Activated CD4-positive, alpha-beta memory T cell treated with anti-CD3 and anti-CD28 coated beads, Interleukin-2, amount 10 ng/mL, durations not matched to agents 7 days and 5 days (primary cell): ENCODE measurements around the gene TDG. TPM values are rescaled to one million over a fixed set of nuclear protein-coding genes. Genes with fewer than 3 reads are reported as not detected.

ENCODE experiments used
- CTCF ChIA-PET: fragments of 350-600 bp; sonication (Branson Sonifier 250); formaldehyde crosslinking; loops from one replicate; lab custom pipeline; 2021; ENCODE audit warnings: antibody characterized with exemption, inconsistent platforms; lab: Charles Lee
- POLR2A ChIA-PET: fragments of 350-600 bp; sonication (Branson Sonifier 250); formaldehyde crosslinking; loops from one replicate; lab custom pipeline; 2021; ENCODE audit warnings: antibody characterized with exemption; lab: Charles Lee
- DNase-seq: peaks from one replicate; pipeline ENCODE4 v3.0.0-alpha.2; 2020
- H3K27ac Mint-ChIP-seq: one replicate; pipeline ENCODE4 v1.8.0; 2021; ENCODE audit warnings: mild to moderate bottlenecking, mixed read lengths
- H3K27me3 Mint-ChIP-seq: one replicate; pipeline ENCODE4 v1.8.0; 2021; ENCODE audit warnings: mixed read lengths
- H3K36me3 Mint-ChIP-seq: one replicate; pipeline ENCODE4 v1.8.0; 2021; ENCODE audit warnings: low read depth, mixed read lengths
- H3K4me1 Mint-ChIP-seq: one replicate; pipeline ENCODE4 v1.8.0; 2021; ENCODE audit warnings: mixed read lengths
- H3K4me3 Mint-ChIP-seq: one replicate; pipeline ENCODE4 v1.8.0; 2021; ENCODE audit warnings: mild to moderate bottlenecking, mixed read lengths
- H3K9me3 Mint-ChIP-seq: one replicate; pipeline ENCODE4 v1.8.0; 2021; ENCODE audit warnings: mixed read lengths
- total RNA-seq, 2 experiments: library from RNA; stranded (reverse); gene quantifications; one replicate each; pipeline ENCODE4 v1.2.3, GENCODE V29; 2021

TDG gene
- total RNA-seq, 2 experiments from 2014 or later = 33.0 to 34.4 TPM

DNA sequence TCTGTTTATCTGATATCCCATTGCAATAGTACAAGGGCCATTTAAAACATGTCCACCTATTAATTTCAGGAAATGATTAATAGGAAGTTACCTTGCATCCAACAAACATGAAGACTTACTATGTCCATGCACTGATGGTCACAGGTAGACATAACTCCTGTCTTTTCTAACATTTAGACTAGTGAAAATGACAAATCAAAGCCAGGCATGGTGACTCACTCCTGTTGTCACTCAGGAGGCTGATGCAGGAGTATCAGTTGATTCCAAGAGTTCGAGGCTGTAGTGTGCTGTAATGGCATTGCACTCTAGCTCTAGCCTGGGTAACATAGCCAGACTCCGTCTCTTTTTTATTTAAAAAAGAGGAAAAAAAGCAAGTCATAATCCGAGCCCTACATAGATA, 20.7 kb upstream of the TDG start:
- DNase-seq = no peak
- no peak overlapping the region for H3K27ac Mint-ChIP-seq
- POLR2A ChIA-PET = interaction anchor here (0.6 to 1.4 kb wide), 3 partner anchors 11 to 15 kb away, joined by 4 to 5 read pairs (median 4); partner anchors contain the start of gene HSP90B1
- H3K9me3 Mint-ChIP-seq = no peaks in the 10 kb centered on the region
- H3K36me3 Mint-ChIP-seq = peaks cover 95% of the 10 kb centered on the region
- CTCF ChIA-PET = interaction anchor here (1.1 kb wide), 1 partner anchor 21 kb away, joined by 3 read pairs; the partner anchor contains the start of gene TDG
- no peak overlapping the region for H3K4me3 Mint-ChIP-seq
- H3K27me3 Mint-ChIP-seq = no peaks in the 10 kb centered on the region
- peaks cover 41% of the 10 kb centered on the region for H3K4me1 Mint-ChIP-seq

GRCh38 chr12:103947871-103948555, 17.7 kb upstream of the TDG start:
- Mint-ChIP-seq H3K27ac (peak overlapping the region; percentile 49), H3K4me3 (no peak overlapping the region), H3K27me3 (no peaks in the 10 kb centered on the region), H3K9me3 (no peaks in the 10 kb centered on the region), H3K4me1 (peaks cover 52% of the 10 kb centered on the region), H3K36me3 (peaks cover 87% of the 10 kb centered on the region)
- CTCF ChIA-PET = interaction anchor here (1.1 kb wide), 1 partner anchor 9 kb away, joined by 3 read pairs; no protein-coding TSS in a partner anchor
- POLR2A ChIA-PET = interaction anchor here (1.3 to 3.1 kb wide), 4 partner anchors 18 to 188 kb away, joined by 3 to 17 read pairs (median 11); partner anchors contain the start of genes HSP90B1 and TDG
- DNase-seq = no peak

DNA sequence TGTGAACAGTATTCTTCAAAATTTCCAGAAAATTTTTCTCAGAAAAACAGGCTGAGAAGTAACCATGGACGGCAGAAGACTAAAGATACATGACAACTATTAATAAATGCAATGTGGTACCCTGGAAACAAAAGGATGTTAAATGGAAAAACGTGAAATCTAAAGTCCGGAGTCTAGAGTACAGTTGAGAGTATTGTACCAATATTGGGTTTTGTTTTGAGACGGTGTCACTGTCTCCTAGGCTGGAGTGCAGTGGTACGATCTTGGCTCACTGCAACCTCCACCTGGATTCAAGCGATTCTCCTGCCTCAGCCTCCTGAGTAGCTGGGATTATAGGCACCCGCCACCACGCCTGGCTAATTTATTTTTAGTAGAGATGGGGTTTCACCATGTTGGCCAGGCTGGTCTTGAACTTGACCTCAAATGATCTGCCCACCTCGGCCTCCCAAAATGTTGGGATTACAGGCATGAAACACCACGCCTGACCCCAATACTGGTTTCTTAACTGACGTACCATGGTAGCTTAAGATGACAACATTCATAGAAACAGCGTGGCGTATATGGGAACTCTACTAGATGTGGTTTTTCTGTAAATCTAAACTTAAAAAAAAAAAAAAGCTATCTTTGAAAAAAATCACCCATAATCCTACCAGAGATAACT, 16.8 kb upstream of the TDG start:
- DNase-seq = no peak
- Mint-ChIP-seq H3K27ac (no peak overlapping the region), H3K27me3 (no peaks in the 10 kb centered on the region), H3K9me3 (no peaks in the 10 kb centered on the region), H3K36me3 (peaks cover 85% of the 10 kb centered on the region), H3K4me1 (peaks cover 51% of the 10 kb centered on the region), H3K4me3 (no peak overlapping the region)
- ChIA-PET CTCF (interaction anchor here (0.6 to 1.1 kb wide), 2 partner anchors 10 to 11 kb away, joined by 3 read pairs; no protein-coding TSS in a partner anchor), POLR2A (interaction anchor here (1.3 to 3.1 kb wide), 4 partner anchors 17 to 188 kb away, joined by 3 to 17 read pairs (median 11); partner anchors contain the start of genes HSP90B1 and TDG)

DNA sequence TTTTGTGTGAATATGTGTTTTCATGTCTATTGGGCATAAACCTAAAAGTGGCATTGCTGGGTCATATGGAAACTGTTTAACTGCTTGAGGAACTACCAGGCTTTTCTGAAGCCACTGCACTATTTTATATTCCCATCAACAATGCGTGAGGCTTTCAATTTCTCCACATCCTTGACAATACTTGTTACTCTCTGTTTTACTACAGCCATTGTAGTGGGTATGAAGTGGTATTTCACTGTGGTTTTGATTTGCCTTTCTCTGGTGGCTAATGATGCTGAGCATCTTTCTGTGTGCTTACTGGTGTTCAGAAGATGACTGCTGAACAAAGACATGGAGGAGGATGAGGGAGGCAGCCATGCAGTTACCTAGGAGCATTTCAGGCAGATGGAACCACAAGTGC, 13.2 kb upstream of the TDG start:
- H3K4me3 Mint-ChIP-seq = no peak overlapping the region
- no peak for DNase-seq
- no peaks in the 10 kb centered on the region for H3K27me3 Mint-ChIP-seq
- no peaks in the 10 kb centered on the region for H3K9me3 Mint-ChIP-seq
- peak overlapping the region; percentile 0 for H3K27ac Mint-ChIP-seq
- ChIA-PET POLR2A (interaction anchor here (0.7 to 5.7 kb wide), 3 partner anchors 15 to 23 kb away, joined by 5 to 159 read pairs (median 57); partner anchors contain the start of genes HSP90B1 and TDG), CTCF (no interaction called here)
- H3K4me1 Mint-ChIP-seq = peaks cover 57% of the 10 kb centered on the region
- peaks cover 66% of the 10 kb centered on the region for H3K36me3 Mint-ChIP-seq

- H3K4me3 Mint-ChIP-seq = peak overlapping the region; percentile 96
- no peaks in the 10 kb centered on the region for H3K27me3 Mint-ChIP-seq
- no peak for DNase-seq
- ChIA-PET CTCF (interaction anchor here (3.2 kb wide), 1 partner anchor 10 kb away, joined by 30 read pairs; the partner anchor contains the start of gene TDG), POLR2A (interaction anchor here (1.0 to 5.7 kb wide), 12 partner anchors 11 to 1152 kb away, joined by 3 to 159 read pairs (median 6); partner anchors contain the start of genes HCFC2, HSP90B1, NFYB and TDG)
- peak overlapping the region; percentile 95 for H3K27ac Mint-ChIP-seq
- H3K9me3 Mint-ChIP-seq = no peaks in the 10 kb centered on the region
- H3K4me1 Mint-ChIP-seq = peaks cover 44% of the 10 kb centered on the region
- H3K36me3 Mint-ChIP-seq = peaks cover 39% of the 10 kb centered on the region
Measured at GRCh38 chr12:103955811-103956508, 9.7 kb upstream of the TDG start.

DNA sequence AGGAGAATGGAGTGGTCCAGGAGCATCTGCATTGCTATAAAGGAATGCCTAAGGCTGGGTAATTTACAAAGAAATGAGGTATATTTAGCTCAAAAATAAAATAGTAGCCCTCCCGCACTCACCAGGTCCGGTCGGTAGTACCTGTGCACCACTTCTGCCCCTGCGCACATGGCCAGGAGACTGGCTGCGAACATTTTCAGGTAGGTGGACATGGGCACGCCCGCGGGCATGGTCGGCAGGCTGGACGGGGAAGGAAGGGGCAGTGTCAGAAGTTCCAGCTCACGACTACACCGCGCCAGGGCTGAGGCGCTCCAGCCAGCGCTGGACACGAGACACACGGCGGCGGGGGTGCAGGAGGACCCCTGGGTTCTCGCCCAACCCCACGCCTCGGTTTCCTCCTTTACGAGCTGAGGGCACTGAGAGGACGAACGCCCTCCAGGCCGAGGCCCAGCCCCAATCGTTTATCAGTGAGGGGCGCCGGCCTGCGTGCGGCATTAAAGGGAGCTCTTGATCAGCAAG, 9.1 kb upstream of the TDG start:
- CTCF ChIA-PET = interaction anchor here (1.0 to 3.2 kb wide), 2 partner anchors 9 to 13 kb away, joined by 3 to 30 read pairs; partner anchors contain the start of gene TDG
- peaks cover 38% of the 10 kb centered on the region for H3K36me3 Mint-ChIP-seq
- peak overlapping the region; percentile 95 for H3K27ac Mint-ChIP-seq
- DNase-seq = no peak
- peaks cover 44% of the 10 kb centered on the region for H3K4me1 Mint-ChIP-seq
- no peaks in the 10 kb centered on the region for H3K27me3 Mint-ChIP-seq
- POLR2A ChIA-PET = interaction anchor here (0.8 to 5.7 kb wide), 16 partner anchors 10 to 1151 kb away, joined by 3 to 159 read pairs (median 6); partner anchors contain the start of genes HCFC2, HSP90B1, NFYB and NT5DC3
- peak overlapping the region; percentile 96 for H3K4me3 Mint-ChIP-seq
- H3K9me3 Mint-ChIP-seq = no peaks in the 10 kb centered on the region

- H3K36me3 Mint-ChIP-seq = peaks cover 24% of the 10 kb centered on the region
Measured at GRCh38 chr12:103957865-103958388, 7.7 kb upstream of the TDG start.

DNA sequence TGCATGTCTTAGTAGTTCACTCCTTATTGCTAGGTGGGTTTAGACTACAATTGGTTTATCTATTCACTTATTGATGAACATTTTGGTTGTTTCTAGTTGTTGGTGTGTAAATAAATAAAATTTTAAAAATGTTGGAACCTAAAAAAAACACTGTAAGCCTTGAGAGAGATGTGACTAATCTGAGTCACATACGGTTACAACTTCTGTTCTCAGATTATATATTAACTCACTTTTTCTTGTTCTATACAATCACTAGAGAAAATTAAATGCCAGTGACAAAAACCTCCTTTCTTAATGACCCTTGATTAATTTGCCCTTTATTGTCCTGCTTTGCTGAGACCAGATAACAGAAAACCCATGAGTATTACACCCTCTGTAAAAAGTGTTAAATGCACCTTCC, 7.1 kb upstream of the TDG start:
- Mint-ChIP-seq H3K4me3 (no peak overlapping the region), H3K27ac (no peak overlapping the region), H3K36me3 (peaks cover 20% of the 10 kb centered on the region), H3K4me1 (peaks cover 36% of the 10 kb centered on the region), H3K9me3 (no peaks in the 10 kb centered on the region), H3K27me3 (no peaks in the 10 kb centered on the region)
- ChIA-PET POLR2A (no interaction called here), CTCF (interaction anchor here (1.6 to 3.2 kb wide), 2 partner anchors 7 to 150 kb away, joined by 4 to 30 read pairs; partner anchors contain the start of gene TDG)
- DNase-seq = no peak

More at GRCh38 chr12:103957865-103958388, 7.7 kb upstream of the TDG start:
- POLR2A ChIA-PET = interaction anchor here (1.5 to 5.7 kb wide), 3 partner anchors 9 to 117 kb away, joined by 6 to 159 read pairs (median 57); partner anchors contain the start of genes HSP90B1, NT5DC3 and TDG
- Mint-ChIP-seq H3K9me3 (no peaks in the 10 kb centered on the region), H3K4me3 (peak overlapping the region; percentile 96), H3K27ac (peak overlapping the region; percentile 95), H3K27me3 (no peaks in the 10 kb centered on the region), H3K4me1 (peaks cover 36% of the 10 kb centered on the region)
- CTCF ChIA-PET = interaction anchor here (3.2 kb wide), 1 partner anchor 8 kb away, joined by 30 read pairs; the partner anchor contains the start of gene TDG
- no peak for DNase-seq

DNA sequence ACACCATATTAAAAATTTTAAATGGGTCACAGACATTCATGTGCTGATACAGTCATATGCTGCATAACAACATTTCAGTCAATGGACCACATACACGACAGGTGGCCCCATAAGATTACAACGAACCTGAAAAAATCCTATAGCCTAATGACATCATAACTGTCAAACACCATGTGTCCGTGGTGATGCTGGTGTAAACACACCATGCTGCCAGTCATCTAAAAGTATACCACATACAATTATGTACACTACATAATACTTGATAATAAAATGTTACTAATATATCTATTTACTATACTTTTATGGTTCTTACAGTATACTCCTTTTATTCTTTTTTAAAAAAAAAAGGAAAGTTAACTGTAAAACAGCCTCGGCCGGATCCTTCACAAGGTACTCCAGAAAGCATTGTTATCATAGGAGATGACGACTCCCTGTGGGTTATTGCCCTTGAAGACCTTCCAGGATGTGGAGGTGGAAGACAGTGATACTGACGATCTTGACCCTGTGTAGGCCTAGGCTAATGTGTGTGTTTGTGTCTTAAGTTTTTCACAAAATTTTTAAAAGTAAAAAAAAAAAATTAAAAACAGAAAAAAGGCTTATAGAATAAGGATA, 5.0 kb upstream of the TDG start:
- Mint-ChIP-seq H3K4me3 (no peak overlapping the region), H3K9me3 (no peaks in the 10 kb centered on the region), H3K27ac (no peak overlapping the region), H3K4me1 (peaks cover 38% of the 10 kb centered on the region), H3K27me3 (no peaks in the 10 kb centered on the region), H3K36me3 (peaks cover 11% of the 10 kb centered on the region)
- POLR2A ChIA-PET = no interaction called here
- DNase-seq = no peak
- CTCF ChIA-PET = interaction anchor here (1.2 kb wide), 1 partner anchor 34 kb away, joined by 5 read pairs; no protein-coding TSS in a partner anchor

- ChIA-PET POLR2A (interaction anchor here (0.9 to 6.5 kb wide), 3 partner anchors 26 to 38 kb away, joined by 3 to 128 read pairs (median 4); partner anchors contain the start of gene HSP90B1), CTCF (interaction anchor here (0.9 to 1.5 kb wide), 3 partner anchors 11 to 147 kb away, joined by 3 to 4 read pairs (median 4); no protein-coding TSS in a partner anchor)
- H3K4me3 Mint-ChIP-seq = no peak overlapping the region
- peaks cover 41% of the 10 kb centered on the region for H3K4me1 Mint-ChIP-seq
- H3K27ac Mint-ChIP-seq = no peak overlapping the region
- no peak for DNase-seq
- H3K27me3 Mint-ChIP-seq = no peaks in the 10 kb centered on the region
- H3K9me3 Mint-ChIP-seq = no peaks in the 10 kb centered on the region
- peaks cover 17% of the 10 kb centered on the region for H3K36me3 Mint-ChIP-seq
Measured at GRCh38 chr12:103962493-103962892, 3.2 kb upstream of the TDG start.

GRCh38 chr12:103964805-103965204, 867 bp upstream of the TDG start:
- peaks cover 34% of the 10 kb centered on the region for H3K36me3 Mint-ChIP-seq

More at GRCh38 chr12:103964805-103965204, 867 bp upstream of the TDG start:
- H3K27me3 Mint-ChIP-seq = no peaks in the 10 kb centered on the region
- no peaks in the 10 kb centered on the region for H3K9me3 Mint-ChIP-seq
- no peak for DNase-seq
- CTCF ChIA-PET = interaction anchor here (0.8 to 2.8 kb wide), 6 partner anchors 8 to 322 kb away, joined by 3 to 30 read pairs (median 4); a partner anchor contains a TSS
- peak overlapping the region; percentile 91 for H3K27ac Mint-ChIP-seq
- POLR2A ChIA-PET = interaction anchor here (1.1 to 6.5 kb wide), 15 partner anchors 9 to 1260 kb away, joined by 3 to 159 read pairs (median 9); partner anchors contain the start of genes EID3, HCFC2, HSP90B1 and NFYB
- peaks cover 57% of the 10 kb centered on the region for H3K4me1 Mint-ChIP-seq
- H3K4me3 Mint-ChIP-seq = peak overlapping the region; percentile 97
